ENCODE results near the gene CETP. TPM values are rescaled to one million over a fixed set of nuclear protein-coding genes. Genes with fewer than 3 reads are reported as not detected.

The CETP gene
- total RNA-seq, 4 donors from 2014 or later: 0.55 TPM; not detected in 3

- in situ Hi-C loops (cut with MboI; ENCODE audit: low pct_ligation_motif_present in 1 of 4, low pct_unique_long_range_greater_than_20kb in 1 of 4, low sequenced_read_pairs in 3 of 4): no loop called here
- H3K9me3 ChIP-seq: no peaks in the 10 kb centered on the region
- no peak for DNase-seq
- TF ChIP-seq EP300 (IDR thresholded peaks at IDR 0.05; ENCODE audit: low read depth) (no peak), POLR2AphosphoS5 (IDR thresholded peaks at IDR 0.05) (no peak), POLR2A (IDR thresholded peaks at IDR 0.05) (no peak), CTCF (IDR thresholded peaks at IDR 0.05) (no peak)
- H3K36me3 ChIP-seq: no peaks in the 10 kb centered on the region
- no peak overlapping the region for H3K4me3 ChIP-seq
- intact Hi-C loops (cut with DNase I; ENCODE audit: low total_unique reads): no loop called here
- no peaks in the 10 kb centered on the region for H3K27me3 ChIP-seq
- WGBS, 2 donors (ENCODE audit: low coverage in 1 of 2): 88 to 95% methylated on average over 1 to 13 of the region's 13 CpGs
- H3K27ac ChIP-seq: no peak overlapping the region
- H3K4me1 ChIP-seq: peaks cover 0 to 20% (median 4%) of the 10 kb centered on the region in 4 donors
These were observed 50.6 kb downstream of the CETP start for GRCh38 chr16:57012353-57012752.

DNA sequence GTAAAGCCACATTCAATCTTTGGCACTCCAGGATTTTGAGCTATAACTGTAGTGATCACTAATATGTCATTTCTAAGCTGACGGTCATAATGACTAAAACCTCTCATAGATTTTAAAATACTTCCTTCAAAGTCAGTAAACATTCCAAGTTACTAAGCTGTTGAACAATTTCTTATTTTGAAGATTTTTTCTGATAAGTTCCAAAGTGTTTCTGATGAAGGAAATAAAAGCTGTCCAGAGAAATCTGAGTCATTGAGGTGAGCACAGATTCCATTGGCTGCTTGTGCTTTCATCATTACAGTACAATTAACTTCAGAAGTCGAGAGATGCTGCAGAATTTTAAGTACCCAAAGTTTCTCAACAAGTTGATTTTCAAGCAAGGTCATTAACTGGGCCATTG, 51.5 kb downstream of the CETP start:
- DNase-seq: no peak
- Histone ChIP-seq H3K4me3 (no peak overlapping the region), H3K27me3 (no peaks in the 10 kb centered on the region), H3K27ac (peak overlapping the region in 2 of 4 donors; percentile 48 to 60), H3K36me3 (peaks cover 0 to 4% (median 0%) of the 10 kb centered on the region in 4 donors), H3K9me3 (no peaks in the 10 kb centered on the region), H3K4me1 (peaks cover 0 to 20% (median 4%) of the 10 kb centered on the region in 4 donors)
- TF ChIP-seq EP300 (IDR thresholded peaks at IDR 0.05; ENCODE audit: low read depth): no peak
- no peak for TF ChIP-seq POLR2AphosphoS5 (IDR thresholded peaks at IDR 0.05)
- TF ChIP-seq CTCF (IDR thresholded peaks at IDR 0.05): no peak
- no peak for TF ChIP-seq POLR2A (IDR thresholded peaks at IDR 0.05)
- intact Hi-C loops (cut with DNase I; ENCODE audit: low total_unique reads): no loop called here
- in situ Hi-C loops (cut with MboI; ENCODE audit: low pct_ligation_motif_present in 1 of 4, low pct_unique_long_range_greater_than_20kb in 1 of 4, low sequenced_read_pairs in 3 of 4): no loop called here
- WGBS, 2 donors (ENCODE audit: low coverage in 1 of 2): 78 to 79% methylated on average over 2 of the region's 2 CpGs

DNA sequence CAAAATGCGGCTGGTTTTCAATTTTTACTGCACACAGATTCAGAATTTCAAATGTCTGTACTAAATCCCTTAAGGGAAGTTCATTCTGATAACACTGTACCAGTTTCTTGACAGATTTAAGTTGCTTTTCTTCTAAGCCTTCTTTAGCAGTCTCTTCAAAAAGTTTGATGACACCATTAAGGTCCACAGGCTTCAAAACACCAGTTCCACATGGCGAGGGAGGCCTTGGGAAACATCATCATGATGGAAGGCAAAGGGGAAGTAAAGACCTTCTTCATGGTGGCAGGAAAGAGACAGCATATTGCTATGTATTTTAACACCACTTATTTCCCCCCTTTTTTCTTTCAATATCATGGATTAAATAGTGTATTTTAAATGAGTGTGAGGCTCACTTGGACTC, 52.2 kb downstream of the CETP start:
- intact Hi-C loops (cut with DNase I; ENCODE audit: low total_unique reads): no loop called here
- no peaks in the 10 kb centered on the region for H3K9me3 ChIP-seq
- 76 to 89% methylated on average over 2 of the region's 2 CpGs for WGBS, 2 donors (ENCODE audit: low coverage in 1 of 2)
- peaks cover 0 to 8% (median 0%) of the 10 kb centered on the region in 4 donors for H3K36me3 ChIP-seq
- H3K4me1 ChIP-seq: peaks cover 0 to 20% (median 4%) of the 10 kb centered on the region in 4 donors
- H3K27ac ChIP-seq: peak overlapping the region; percentile 48 to 60 (median 58)
- no peak overlapping the region for H3K4me3 ChIP-seq
- TF ChIP-seq CTCF (IDR thresholded peaks at IDR 0.05) (no peak), POLR2AphosphoS5 (IDR thresholded peaks at IDR 0.05) (no peak), EP300 (IDR thresholded peaks at IDR 0.05; ENCODE audit: low read depth) (no peak), POLR2A (IDR thresholded peaks at IDR 0.05) (no peak)
- H3K27me3 ChIP-seq: no peaks in the 10 kb centered on the region
- DNase-seq: no peak
- in situ Hi-C loops (cut with MboI; ENCODE audit: low pct_ligation_motif_present in 1 of 4, low pct_unique_long_range_greater_than_20kb in 1 of 4, low sequenced_read_pairs in 3 of 4): no loop called here

DNA sequence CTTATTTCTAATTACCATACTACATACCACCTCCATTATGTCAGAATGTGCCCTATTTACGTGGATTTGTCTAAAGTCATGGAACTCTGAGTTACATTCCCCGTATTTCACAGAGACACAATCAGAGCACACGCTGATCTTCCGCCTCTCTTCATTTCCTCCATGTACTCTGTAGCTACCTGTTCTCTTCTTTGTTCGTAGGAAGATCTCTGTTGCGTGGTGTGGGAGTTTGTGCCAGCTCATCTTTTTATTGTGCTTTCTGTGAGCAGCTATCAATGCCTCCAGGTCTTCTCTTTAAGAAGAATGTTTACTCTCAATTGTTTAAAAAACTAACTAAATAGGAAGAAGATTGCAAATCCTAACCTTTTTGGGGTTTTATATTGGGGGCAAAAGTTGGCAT, 54.6 kb downstream of the CETP start:
- no peak for TF ChIP-seq POLR2A (IDR thresholded peaks at IDR 0.05)
- WGBS, 2 donors (ENCODE audit: low coverage in 1 of 2): 92 to 98% methylated on average over 4 to 6 of the region's 6 CpGs
- in situ Hi-C loops (cut with MboI; ENCODE audit: low pct_ligation_motif_present in 1 of 4, low pct_unique_long_range_greater_than_20kb in 1 of 4, low sequenced_read_pairs in 3 of 4): no loop called here

DNA sequence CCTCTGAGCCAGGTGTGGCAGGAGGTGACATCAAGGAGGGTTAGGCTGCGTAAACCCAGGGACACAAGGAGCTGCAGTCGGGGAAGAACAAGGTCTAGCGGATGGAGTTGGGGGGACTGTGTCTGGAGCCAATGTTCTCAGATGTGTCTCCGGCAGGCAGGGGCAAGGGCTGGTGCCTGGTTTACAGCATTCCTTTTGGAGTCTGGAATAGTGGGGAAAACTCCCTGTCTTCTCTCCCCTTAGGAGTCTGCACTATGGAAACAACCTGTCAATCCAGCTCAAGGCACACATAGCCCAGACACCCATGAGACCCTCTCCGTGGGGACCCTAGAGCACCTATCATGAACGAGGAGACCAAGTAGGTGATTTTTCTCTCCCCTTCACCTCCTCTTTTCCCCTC, 55.1 kb downstream of the CETP start:
- intact Hi-C loops (cut with DNase I; ENCODE audit: low total_unique reads) (no loop called here), in situ Hi-C loops (cut with MboI; ENCODE audit: low pct_ligation_motif_present in 1 of 4, low pct_unique_long_range_greater_than_20kb in 1 of 4, low sequenced_read_pairs in 3 of 4) (no loop called here)
- TF ChIP-seq CTCF (IDR thresholded peaks at IDR 0.05) (no peak), EP300 (IDR thresholded peaks at IDR 0.05; ENCODE audit: low read depth) (no peak), POLR2AphosphoS5 (IDR thresholded peaks at IDR 0.05) (no peak), POLR2A (IDR thresholded peaks at IDR 0.05) (no peak)
- 82 to 87% methylated on average over 4 to 6 of the region's 6 CpGs for WGBS, 2 donors (ENCODE audit: low coverage in 1 of 2)
- no peaks in the 10 kb centered on the region for H3K27me3 ChIP-seq
- H3K4me1 ChIP-seq: peaks cover 0 to 20% (median 4%) of the 10 kb centered on the region in 4 donors
- DNase-seq: no peak
- H3K27ac ChIP-seq: no peak overlapping the region
- no peaks in the 10 kb centered on the region for H3K9me3 ChIP-seq
- H3K4me3 ChIP-seq: no peak overlapping the region
- H3K36me3 ChIP-seq: peaks cover 0 to 17% (median 3%) of the 10 kb centered on the region in 4 donors

More for the DNA sequence above, 54.6 kb downstream of the CETP start:
- Histone ChIP-seq H3K27ac (no peak overlapping the region), H3K36me3 (peaks cover 0 to 15% (median 3%) of the 10 kb centered on the region in 4 donors), H3K9me3 (no peaks in the 10 kb centered on the region), H3K4me3 (no peak overlapping the region), H3K4me1 (peaks cover 0 to 20% (median 4%) of the 10 kb centered on the region in 4 donors), H3K27me3 (no peaks in the 10 kb centered on the region)
- intact Hi-C loops (cut with DNase I; ENCODE audit: low total_unique reads): no loop called here
- no peak for DNase-seq
